K562 (cell line): Measurements from ENCODE around the gene CXCL6. TPM values are rescaled to one million over a fixed set of nuclear protein-coding genes. Genes with fewer than 3 reads are reported as not detected.

Experiments
- ATAC-seq: fragments of 200-7000 bp; cut with Tn5 transposase; 3 replicates; pipeline ENCODE4 v1.9.1; 2020; ENCODE audit warnings: moderate library complexity
- BruUV-seq: library from RNA; stranded (reverse); fragments of 400-500 nt; replicated peaks from 2 replicates; lab custom pipeline; 2021; lab: Mats Ljungman, UMichigan
- CTCF ChIA-PET: fragments of 300-600 bp; formaldehyde crosslinking; extraction: SDS; loops from one replicate; lab custom pipeline; 2021; ENCODE audit warnings: low intra/inter-chr PET ratio; lab: Yijun Ruan, JAX
- POLR2A ChIA-PET: fragments of 300-600, 350-650 bp; sonication (Branson Sonifier 250); formaldehyde crosslinking; extraction: SDS; loops from one replicate; lab custom pipeline; 2021; ENCODE audit warnings: antibody characterized with exemption, inconsistent platforms; lab: Yijun Ruan, JAX
- DNase-seq, 4 experiments: peaks; one replicate each; pipeline versions ENCODE4 v3.0.0 to v3.0.0-alpha.2; 2011 to 2018; ENCODE audit warnings: low spot score in 3 of 4, mixed read lengths in 3 of 4; ENCODE audit errors: extremely low read depth in 1 of 4
- FAIRE-seq: peaks from 2 replicates; lab custom pipeline; 2011; peaks lifted over from hg19 to GRCh38; lab: Jason Lieb, UNC
- H2AFZ ChIP-seq: 2 replicates; pipeline ENCODE4 v1.6.0; 2011; ENCODE audit warnings: low read depth, low read length, control low read depth, inconsistent platforms
- H3K27ac ChIP-seq: fragments of 200-600 bp; 3 replicates; pipeline ENCODE4 v1.8.0; 2011; ENCODE audit warnings: low read depth, mild to moderate bottlenecking, control low read depth, inconsistent platforms, low read length, moderate library complexity, mixed read lengths; ENCODE audit errors: extremely low read depth
- H3K27me3 ChIP-seq, 2 experiments: fragments of 300-600 bp in 1 of 2; 2 replicates in 1 of 2; 3 replicates in 1 of 2; pipeline versions ENCODE4 v1.6.0 to v1.8.0; 2011; ENCODE audit warnings: inconsistent platforms in 2 of 2, low read length in 2 of 2, mild to moderate bottlenecking in 1 of 2, mixed read lengths in 1 of 2, moderate library complexity in 1 of 2; ENCODE audit not compliant: control insufficient read depth in 2 of 2, insufficient read depth in 2 of 2
- H3K36me3 ChIP-seq: fragments of 300-600 bp; 3 replicates; pipeline ENCODE4 v1.8.0; 2011; ENCODE audit warnings: mild to moderate bottlenecking, low read length, inconsistent platforms; ENCODE audit not compliant: control insufficient read depth, insufficient read depth
- H3K4me1 ChIP-seq, 2 experiments: fragments of 200-600 bp in 1 of 2; replicated peaks in 1 of 2; 2 replicates in 1 of 2; 3 replicates in 1 of 2; pipeline versions ENCODE4 v1.5.1 to v1.8.0; 2011; ENCODE audit warnings: inconsistent platforms in 2 of 2, low read length in 2 of 2, mild to moderate bottlenecking in 1 of 2, mixed read lengths in 1 of 2, moderate library complexity in 1 of 2; ENCODE audit not compliant: control insufficient read depth in 2 of 2, insufficient read depth in 2 of 2
- H3K4me2 ChIP-seq: 2 replicates; pipeline ENCODE4 v1.6.1; 2011; ENCODE audit warnings: low read length, control low read depth, inconsistent platforms, mixed read lengths; ENCODE audit not compliant: insufficient read depth
- H3K4me3 ChIP-seq: fragments of 200-600 bp; sonication (generic), shearing (Covaris generic); 2 replicates; pipeline ENCODE4 v1.5.1; 2016; ENCODE audit warnings: control low read depth, inconsistent platforms
- H3K79me2 ChIP-seq: fragments of 200-600 bp; 3 replicates; pipeline ENCODE4 v1.8.0; 2011; ENCODE audit warnings: low read length, inconsistent platforms; ENCODE audit not compliant: control insufficient read depth, insufficient read depth
- H3K9ac ChIP-seq, 2 experiments: 2 replicates each; pipeline versions ENCODE4 v1.6.0 to v1.6.1; 2011; ENCODE audit warnings: low read depth in 2 of 2, low read length in 2 of 2, control low read depth in 1 of 2, inconsistent platforms in 1 of 2, mild to moderate bottlenecking in 1 of 2, mixed read lengths in 1 of 2; ENCODE audit not compliant: insufficient read depth in 1 of 2
- H3K9me1 ChIP-seq: one replicate; pipeline ENCODE4 v1.6.0; 2011; ENCODE audit warnings: inconsistent platforms, mild to moderate bottlenecking, low read length, moderate library complexity; ENCODE audit not compliant: control insufficient read depth, insufficient read depth
- H3K9me3 ChIP-seq: replicated peaks from 2 replicates; pipeline ENCODE4 v1.5.1; 2011; ENCODE audit warnings: low read depth, low read length, inconsistent platforms; ENCODE audit not compliant: control insufficient read depth, insufficient read depth
- H4K20me1 ChIP-seq: replicated peaks from 2 replicates; pipeline ENCODE4 v1.6.1; 2011; ENCODE audit warnings: low read length, inconsistent platforms, mixed read lengths; ENCODE audit not compliant: control insufficient read depth, insufficient read depth
- CTBP1 ChIP-seq: fragments of 450-650 bp; IDR thresholded peaks from 2 replicates; pipeline ENCODE4 v1.6.1; 2016; ENCODE audit warnings: borderline replicate concordance
- GABPA ChIP-seq: fragments of 200-800 bp; sonication (Bioruptor generic); conservative IDR thresholded peaks from 2 replicates; pipeline ENCODE4 v1.6.1; 2016; ENCODE audit warnings: low read depth, missing genetic modification characterization, missing compliant biosample characterization
- GMEB1 ChIP-seq: fragments of 250-450 bp; sonication (Bioruptor Pico); IDR thresholded peaks from 2 replicates; pipeline ENCODE4 v1.4.0; 2020; ENCODE audit warnings: mild to moderate bottlenecking
- MIER1 ChIP-seq: fragments of 450-650 bp; IDR thresholded peaks from 2 replicates; pipeline ENCODE4 v1.6.1; 2016; ENCODE audit warnings: antibody characterized with exemption, mild to moderate bottlenecking, low read depth
- WGBS: fragments of 100-300 bp; shearing (Covaris generic); methylation state at CpG from one replicate; pipeline ENCODE4 v1.1.6; 2016; ENCODE audit warnings: low coverage, mixed read lengths; ENCODE audit not compliant: insufficient coverage; ENCODE audit errors: missing lambda C conversion rate; 5-methylcytosine and 5-hydroxymethylcytosine counted together
- in situ Hi-C: fragments of 300-500 bp; cut with MboI; formaldehyde crosslinking; loops from 4 replicates; pipeline ENCODE4 v1.15.0; 2018; ENCODE audit warnings: inconsistent platforms, mixed read lengths
- intact Hi-C: fragments of 100-400 bp; cut with micrococcal nuclease; formaldehyde crosslinking; loops from 2 replicates; pipeline ENCODE4 v1.14.2; 2022
- polyA plus RNA-seq, 8 experiments: library from polyadenylated mRNA; depleted of rRNA in 4 of 8; stranded (reverse) in 5 of 8; unstranded in 3 of 8; fragments of >200 nt; fragmentation: Nextera tagmentation in 2 of 8; fragmentation: Illumina TruSeq in 1 of 8; extraction: Ambion mirVana in 2 of 8; extraction: Trizol in 1 of 8; gene quantifications; 2 replicates each; pipeline versions ENCODE4 v1.2.1 to v1.2.3, GENCODE V29; 2011 to 2014; ENCODE audit warnings: inconsistent platforms in 1 of 8, missing spikeins in 1 of 8
- total RNA-seq, 7 experiments: library from RNA; depleted of rRNA in 6 of 7; stranded (reverse); fragments of >200 nt in 6 of 7; fragmentation: Illumina TruSeq in 2 of 7; extraction: Trizol in 2 of 7; gene quantifications; 2 replicates each; pipeline versions ENCODE4 v1.2.1 to v1.2.3, GENCODE V29; 2011 to 2021; ENCODE audit warnings: low replicate concordance in 1 of 7
- TF ChIP-seq, protein P1 (sequence below): sonication (generic); formaldehyde crosslinking; IDR thresholded peaks from 2 replicates; pipeline ENCODE4 v1.8.1; 2022; ENCODE audit warnings: missing genetic modification reagents

The CXCL6 gene
- total and polyA plus RNA-seq, 9 of the 15 experiments (the other 6 are each of a cell fraction or from before 2014, with no cell fraction given): not detected

DNA sequence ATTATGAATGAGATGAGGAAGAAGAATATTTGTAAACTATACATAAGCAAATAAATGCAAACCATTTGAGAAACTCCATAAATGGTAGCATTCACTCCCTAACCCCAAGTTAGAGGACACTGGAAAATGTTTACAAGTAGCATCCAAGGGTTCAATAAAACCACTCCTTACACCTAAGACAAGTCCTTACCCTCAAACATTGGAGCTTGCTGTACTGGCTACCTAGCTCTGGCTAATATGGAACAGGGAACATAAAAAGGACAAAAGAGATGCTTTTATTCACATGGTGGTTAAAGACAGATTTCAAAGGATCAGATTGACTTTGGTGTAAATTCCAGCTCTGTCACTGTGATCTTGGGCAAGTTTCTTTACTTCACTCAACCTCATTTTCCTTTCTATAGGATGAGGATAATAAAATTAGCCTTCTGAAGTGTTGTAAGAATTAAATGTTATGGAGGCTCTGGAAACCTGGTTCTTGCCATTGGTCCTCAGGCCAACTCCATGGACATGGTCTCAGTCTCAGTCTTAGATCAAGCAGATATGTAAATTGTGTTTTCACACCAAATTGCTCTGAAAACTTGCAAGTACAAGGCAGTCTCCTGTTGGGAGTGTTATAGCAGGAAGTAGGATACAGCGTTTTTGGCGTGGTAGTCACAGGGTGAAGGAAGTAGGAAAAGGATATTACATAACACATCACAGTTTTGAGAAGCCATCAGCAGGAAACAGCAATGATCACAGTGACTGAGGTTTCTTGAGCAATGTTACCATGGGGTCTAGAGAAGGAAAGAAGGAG is 36.0 kb downstream of the CXCL6 start:
- no peak overlapping the region for H3K4me2 ChIP-seq
- H3K4me1 ChIP-seq: peaks cover 9 to 11% of the 10 kb centered on the region in 2 experiments; a peak in 4 of 5 replicates
- no peak overlapping the region for H3K9ac ChIP-seq
- CTCF ChIA-PET: no interaction called here
- H3K27ac ChIP-seq: no peak overlapping the region
- TF ChIP-seq MIER1: no peak
- 0 out of 2 replicates have a peak, but pooled peaks have one; percentile 19 for TF ChIP-seq GABPA
- H4K20me1 ChIP-seq: no peaks in the 10 kb centered on the region
- in situ Hi-C loops (loop anchor here (10.0 kb wide), 1 partner anchor 262 kb away; no protein-coding TSS in a partner anchor), intact Hi-C loops (no loop called here)
- H3K9me1 ChIP-seq: no peaks in the 10 kb centered on the region
- no peak for ATAC-seq
- FAIRE-seq: no peak
- H3K4me3 ChIP-seq: no peak overlapping the region
- POLR2A ChIA-PET: interaction anchor here (0.6 kb wide), 1 partner anchor 28 kb away, joined by 3 read pairs; no protein-coding TSS in a partner anchor
- H3K9me3 ChIP-seq: no peaks in the 10 kb centered on the region
- BruUV-seq: no TSS peak
- no peaks in the 10 kb centered on the region for H3K27me3 ChIP-seq
- H3K79me2 ChIP-seq: no peaks in the 10 kb centered on the region
- H3K36me3 ChIP-seq: no peaks in the 10 kb centered on the region
- no peak for DNase-seq
- no peak overlapping the region for H2AFZ ChIP-seq
- 6% methylated on average over 2 of the region's 2 CpGs for WGBS

DNA sequence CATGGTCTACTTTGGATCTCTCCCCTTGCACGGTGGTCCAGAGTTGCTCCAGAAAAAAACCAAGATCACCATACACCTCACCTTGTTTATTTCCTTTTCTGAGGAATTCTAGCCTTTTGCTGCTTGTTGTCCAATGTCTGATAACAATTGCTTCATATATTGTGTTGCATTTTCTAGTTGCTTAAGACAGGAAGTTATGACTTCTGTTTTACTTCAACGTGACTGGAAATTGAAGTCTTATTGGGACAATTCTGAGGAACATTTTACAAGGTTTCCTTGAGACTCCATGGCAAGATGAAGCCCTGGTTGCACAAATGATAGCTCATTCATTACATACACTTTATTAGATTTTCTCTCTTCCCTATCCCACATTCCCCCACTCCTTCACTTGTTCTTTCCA is 37.9 kb downstream of the CXCL6 start:
- no peak for DNase-seq
- H3K9ac ChIP-seq: no peak overlapping the region
- POLR2A ChIA-PET: interaction anchor here (0.8 to 1.0 kb wide), 2 partner anchors 19 to 1574 kb away, joined by 3 read pairs; no protein-coding TSS in a partner anchor
- TF ChIP-seq, protein P1, sequence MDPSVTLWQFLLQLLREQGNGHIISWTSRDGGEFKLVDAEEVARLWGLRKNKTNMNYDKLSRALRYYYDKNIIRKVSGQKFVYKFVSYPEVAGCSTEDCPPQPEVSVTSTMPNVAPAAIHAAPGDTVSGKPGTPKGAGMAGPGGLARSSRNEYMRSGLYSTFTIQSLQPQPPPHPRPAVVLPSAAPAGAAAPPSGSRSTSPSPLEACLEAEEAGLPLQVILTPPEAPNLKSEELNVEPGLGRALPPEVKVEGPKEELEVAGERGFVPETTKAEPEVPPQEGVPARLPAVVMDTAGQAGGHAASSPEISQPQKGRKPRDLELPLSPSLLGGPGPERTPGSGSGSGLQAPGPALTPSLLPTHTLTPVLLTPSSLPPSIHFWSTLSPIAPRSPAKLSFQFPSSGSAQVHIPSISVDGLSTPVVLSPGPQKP (CRISPR knock-in tag): no peak
- TF ChIP-seq GMEB1 (CRISPR knock-in tag) (no peak), CTBP1 (no peak)

More for the DNA sequence above, 37.9 kb downstream of the CXCL6 start:
- Histone ChIP-seq H4K20me1 (no peaks in the 10 kb centered on the region), H3K9me3 (no peaks in the 10 kb centered on the region), H3K4me2 (no peak overlapping the region), H2AFZ (no peak overlapping the region), H3K27ac (no peak overlapping the region), H3K4me3 (no peak overlapping the region), H3K9me1 (no peaks in the 10 kb centered on the region), H3K36me3 (no peaks in the 10 kb centered on the region), H3K27me3 (no peaks in the 10 kb centered on the region), H3K4me1 (peaks cover 0 to 4% of the 10 kb centered on the region in 2 experiments; a peak in 3 of 5 replicates), H3K79me2 (no peaks in the 10 kb centered on the region)
- no peak for FAIRE-seq
- BruUV-seq: no TSS peak
- in situ Hi-C loops (loop anchor here (10.0 kb wide), 1 partner anchor 260 kb away; no protein-coding TSS in a partner anchor), intact Hi-C loops (no loop called here)
- no peak for ATAC-seq
- CTCF ChIA-PET: no interaction called here
- WGBS: 4% methylated on average over 2 of the region's 2 CpGs
